ENCODE results near the gene RABGAP1L.
"Not testable (repeated sequence)": the region's sequence is repeated elsewhere in the genome, so short reads cannot be mapped to it uniquely, and the experiment has no call there.

The RABGAP1L gene

DNA sequence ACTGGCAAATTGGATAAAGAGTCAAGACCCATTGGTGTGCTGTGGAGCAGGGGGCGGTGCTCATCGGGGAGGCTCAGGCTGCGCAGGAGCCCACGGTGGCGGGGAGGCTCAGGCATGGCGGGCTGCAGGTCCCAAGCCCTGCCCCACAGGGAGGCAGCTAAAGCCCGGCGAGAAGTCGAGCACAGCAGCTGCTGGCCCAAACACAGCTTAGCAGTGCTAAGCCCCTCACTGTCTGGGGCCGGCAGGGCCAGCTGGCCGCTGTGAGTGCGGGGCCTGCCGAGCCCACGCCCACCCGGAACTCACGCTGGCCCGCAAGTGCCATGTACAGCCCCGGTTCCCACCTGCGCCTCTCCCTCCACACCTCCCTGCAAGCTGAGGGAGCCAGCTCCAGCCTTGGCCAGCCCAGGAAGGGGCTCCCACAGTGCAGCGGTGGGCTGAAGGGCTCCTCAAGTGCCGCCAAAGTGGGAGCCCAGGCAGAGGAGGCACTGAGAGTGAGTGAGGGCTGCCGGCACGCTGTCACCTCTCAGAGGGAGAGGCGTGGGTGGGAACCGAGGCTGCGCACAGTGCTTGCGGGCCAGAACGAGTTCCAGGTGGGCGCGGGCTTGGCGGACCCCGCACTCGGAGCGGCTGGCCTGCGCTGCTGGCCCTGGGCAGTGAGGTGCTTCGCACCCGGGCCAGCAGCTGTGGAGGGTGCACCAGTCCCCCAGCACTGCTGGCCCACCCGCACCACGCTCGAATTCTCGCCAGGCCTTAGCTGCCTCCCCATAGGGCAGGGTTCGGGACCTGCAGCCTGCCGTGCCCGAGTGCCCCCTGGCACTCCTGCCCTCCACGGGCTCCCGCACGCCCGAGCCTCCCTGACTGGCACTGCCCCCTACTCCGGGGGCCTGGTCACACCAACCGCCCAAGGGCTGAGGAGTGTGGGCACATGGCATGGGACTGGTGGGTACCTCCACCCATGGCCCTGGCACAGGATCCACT lies 551.8 kb downstream of the RABGAP1L start:
- no peak overlapping the region for H4K8ac ChIP-seq (ENCODE audit: low read depth, low read length)

GRCh38 chr1:174711848-174712247 lies 552.5 kb downstream of the RABGAP1L start:
- not testable (repeated sequence) for H3K27me3 ChIP-seq (ENCODE audit: control insufficient read depth in 3 of 3, insufficient read depth in 3 of 3, low read depth in 1 of 3, low read length in 3 of 3); H2BK5ac ChIP-seq (ENCODE audit: low read length); DNase-seq (ENCODE audit: low spot score); H2AFZ ChIP-seq (ENCODE audit: low read length); H2AK5ac ChIP-seq (ENCODE audit: low read depth, low read length); H3K79me1 ChIP-seq (ENCODE audit: low read depth, low read length); H3K4me3 ChIP-seq (ENCODE audit: low read length in 2 of 2); H4K8ac ChIP-seq (ENCODE audit: low read depth, low read length); H2BK12ac ChIP-seq (ENCODE audit: low read length); H3K18ac ChIP-seq (ENCODE audit: low read length); H3K36me3 ChIP-seq (replicated peaks in 1 of 2; ENCODE audit: control insufficient read depth in 2 of 2, insufficient read depth in 2 of 2, low read length in 2 of 2); H2BK15ac ChIP-seq (ENCODE audit: low read length); H3K9me3 ChIP-seq (replicated peaks in 1 of 2; ENCODE audit: control insufficient read depth in 2 of 2, insufficient read depth in 1 of 2, low read depth in 1 of 2, low read length in 2 of 2); H3K4ac ChIP-seq (ENCODE audit: low read length); H3K23ac ChIP-seq (ENCODE audit: low read depth, low read length, poor library complexity); H3K4me2 ChIP-seq (ENCODE audit: insufficient read depth, low read length, poor library complexity, severe bottlenecking); H3K14ac ChIP-seq (ENCODE audit: low read length); H3K27ac ChIP-seq (replicated peaks; ENCODE audit: low read length); H2BK120ac ChIP-seq (ENCODE audit: low read depth, low read length); H4K91ac ChIP-seq (ENCODE audit: low read depth, low read length, poor library complexity); H3K9ac ChIP-seq (ENCODE audit: low read depth, low read length, poor library complexity); H3K4me1 ChIP-seq (ENCODE audit: control insufficient read depth in 2 of 2, insufficient read depth in 1 of 2, low read depth in 1 of 2, low read length in 2 of 2)
- WGBS, 2 donors (ENCODE audit: extremely low coverage in 2 of 2, insufficient read length in 2 of 2, insufficient replicate concordance in 1 of 2): no CpG with 5 or more reads among the region's 8 CpGs

More for the DNA sequence above, 551.8 kb downstream of the RABGAP1L start:
- no peak overlapping the region for H2BK120ac ChIP-seq (ENCODE audit: low read depth, low read length)
- H2BK5ac ChIP-seq (ENCODE audit: low read length): no peak overlapping the region
- H2AK5ac ChIP-seq (ENCODE audit: low read depth, low read length): no peak overlapping the region
- no peak for DNase-seq (ENCODE audit: low spot score)
- no peak overlapping the region for H3K9ac ChIP-seq (ENCODE audit: low read depth, low read length, poor library complexity)
- no peaks in the 10 kb centered on the region for H3K36me3 ChIP-seq (replicated peaks in 1 of 2; ENCODE audit: control insufficient read depth in 2 of 2, insufficient read depth in 2 of 2, low read length in 2 of 2)
- H3K27ac ChIP-seq (replicated peaks; ENCODE audit: low read length): no peak overlapping the region
- no peaks in the 10 kb centered on the region for H3K9me3 ChIP-seq (replicated peaks in 1 of 2; ENCODE audit: control insufficient read depth in 2 of 2, insufficient read depth in 1 of 2, low read depth in 1 of 2, low read length in 2 of 2)
- H3K23ac ChIP-seq (ENCODE audit: low read depth, low read length, poor library complexity): no peak overlapping the region
- no peak overlapping the region for H2BK15ac ChIP-seq (ENCODE audit: low read length)
- H3K14ac ChIP-seq (ENCODE audit: low read length): no peak overlapping the region
- H4K91ac ChIP-seq (ENCODE audit: low read depth, low read length, poor library complexity): no peak overlapping the region
- peaks cover 2% of the 10 kb centered on the region for H3K79me1 ChIP-seq (ENCODE audit: low read depth, low read length)
- no peak overlapping the region for H2AFZ ChIP-seq (ENCODE audit: low read length)
- H3K18ac ChIP-seq (ENCODE audit: low read length): no peak overlapping the region
- no peak overlapping the region for H3K4me2 ChIP-seq (ENCODE audit: insufficient read depth, low read length, poor library complexity, severe bottlenecking)
- H3K4me3 ChIP-seq (ENCODE audit: low read length in 2 of 2): no peak overlapping the region
- H3K4me1 ChIP-seq (ENCODE audit: control insufficient read depth in 2 of 2, insufficient read depth in 1 of 2, low read depth in 1 of 2, low read length in 2 of 2): no peaks in the 10 kb centered on the region
- no CpG with 5 or more reads among the region's 50 CpGs for WGBS, 2 donors (ENCODE audit: extremely low coverage in 2 of 2, insufficient read length in 2 of 2, insufficient replicate concordance in 1 of 2)
- H2BK12ac ChIP-seq (ENCODE audit: low read length): no peak overlapping the region
- H3K27me3 ChIP-seq (ENCODE audit: control insufficient read depth in 3 of 3, insufficient read depth in 3 of 3, low read depth in 1 of 3, low read length in 3 of 3): no peaks in the 10 kb centered on the region
- H3K4ac ChIP-seq (ENCODE audit: low read length): no peak overlapping the region

GRCh38 chr1:174712541-174712940 lies 553.2 kb downstream of the RABGAP1L start:
- Histone ChIP-seq H3K23ac (ENCODE audit: low read depth, low read length, poor library complexity) (no peak overlapping the region), H3K79me1 (ENCODE audit: low read depth, low read length) (peaks cover 2% of the 10 kb centered on the region), H3K4me1 (ENCODE audit: control insufficient read depth in 2 of 2, insufficient read depth in 1 of 2, low read depth in 1 of 2, low read length in 2 of 2) (no peaks in the 10 kb centered on the region), H2AK5ac (ENCODE audit: low read depth, low read length) (no peak overlapping the region), H3K36me3 (replicated peaks in 1 of 2; ENCODE audit: control insufficient read depth in 2 of 2, insufficient read depth in 2 of 2, low read length in 2 of 2) (no peaks in the 10 kb centered on the region), H3K18ac (ENCODE audit: low read length) (no peak overlapping the region), H3K9me3 (replicated peaks in 1 of 2; ENCODE audit: control insufficient read depth in 2 of 2, insufficient read depth in 1 of 2, low read depth in 1 of 2, low read length in 2 of 2) (no peaks in the 10 kb centered on the region), H2BK120ac (ENCODE audit: low read depth, low read length) (no peak overlapping the region), H3K14ac (ENCODE audit: low read length) (no peak overlapping the region), H3K4ac (ENCODE audit: low read length) (no peak overlapping the region), H2BK12ac (ENCODE audit: low read length) (no peak overlapping the region), H3K9ac (ENCODE audit: low read depth, low read length, poor library complexity) (no peak overlapping the region), H2AFZ (ENCODE audit: low read length) (no peak overlapping the region), H3K27ac (replicated peaks; ENCODE audit: low read length) (no peak overlapping the region), H4K8ac (ENCODE audit: low read depth, low read length) (no peak overlapping the region), H3K27me3 (ENCODE audit: control insufficient read depth in 3 of 3, insufficient read depth in 3 of 3, low read depth in 1 of 3, low read length in 3 of 3) (no peaks in the 10 kb centered on the region), H3K4me3 (ENCODE audit: low read length in 2 of 2) (no peak overlapping the region), H2BK5ac (ENCODE audit: low read length) (no peak overlapping the region), H4K91ac (ENCODE audit: low read depth, low read length, poor library complexity) (no peak overlapping the region), H2BK15ac (ENCODE audit: low read length) (no peak overlapping the region), H3K4me2 (ENCODE audit: insufficient read depth, low read length, poor library complexity, severe bottlenecking) (no peak overlapping the region)
- WGBS, 2 donors (ENCODE audit: extremely low coverage in 2 of 2, insufficient read length in 2 of 2, insufficient replicate concordance in 1 of 2): no CpG with 5 or more reads among the region's 8 CpGs
- DNase-seq (ENCODE audit: low spot score): no peak

GRCh38 chr1:174713796-174714195 lies 554.5 kb downstream of the RABGAP1L start:
- no peak overlapping the region for H3K9ac ChIP-seq (ENCODE audit: low read depth, low read length, poor library complexity)
- H4K8ac ChIP-seq (ENCODE audit: low read depth, low read length): no peak overlapping the region
- no peak overlapping the region for H3K4me3 ChIP-seq (ENCODE audit: low read length in 2 of 2)
- WGBS, 2 donors (ENCODE audit: extremely low coverage in 2 of 2, insufficient read length in 2 of 2, insufficient replicate concordance in 1 of 2): no CpG with 5 or more reads among the region's 1 CpG
- H3K14ac ChIP-seq (ENCODE audit: low read length): no peak overlapping the region
- H2BK12ac ChIP-seq (ENCODE audit: low read length): no peak overlapping the region
- H2BK5ac ChIP-seq (ENCODE audit: low read length): no peak overlapping the region
- H3K4ac ChIP-seq (ENCODE audit: low read length): no peak overlapping the region
- no peak overlapping the region for H2AK5ac ChIP-seq (ENCODE audit: low read depth, low read length)
- no peak overlapping the region for H3K4me2 ChIP-seq (ENCODE audit: insufficient read depth, low read length, poor library complexity, severe bottlenecking)
- H3K4me1 ChIP-seq (ENCODE audit: control insufficient read depth in 2 of 2, insufficient read depth in 1 of 2, low read depth in 1 of 2, low read length in 2 of 2): no peaks in the 10 kb centered on the region
- H2BK15ac ChIP-seq (ENCODE audit: low read length): no peak overlapping the region
- H3K9me3 ChIP-seq (replicated peaks in 1 of 2; ENCODE audit: control insufficient read depth in 2 of 2, insufficient read depth in 1 of 2, low read depth in 1 of 2, low read length in 2 of 2): no peaks in the 10 kb centered on the region
- no peaks in the 10 kb centered on the region for H3K36me3 ChIP-seq (replicated peaks in 1 of 2; ENCODE audit: control insufficient read depth in 2 of 2, insufficient read depth in 2 of 2, low read length in 2 of 2)
- H3K27me3 ChIP-seq (ENCODE audit: control insufficient read depth in 3 of 3, insufficient read depth in 3 of 3, low read depth in 1 of 3, low read length in 3 of 3): no peaks in the 10 kb centered on the region
- H3K18ac ChIP-seq (ENCODE audit: low read length): no peak overlapping the region
- no peak overlapping the region for H2AFZ ChIP-seq (ENCODE audit: low read length)
- no peak overlapping the region for H3K23ac ChIP-seq (ENCODE audit: low read depth, low read length, poor library complexity)
- H4K91ac ChIP-seq (ENCODE audit: low read depth, low read length, poor library complexity): no peak overlapping the region
- H2BK120ac ChIP-seq (ENCODE audit: low read depth, low read length): no peak overlapping the region
- no peak overlapping the region for H3K27ac ChIP-seq (replicated peaks; ENCODE audit: low read length)
- peaks cover 2% of the 10 kb centered on the region for H3K79me1 ChIP-seq (ENCODE audit: low read depth, low read length)
- no peak for DNase-seq (ENCODE audit: low spot score)

Measured in neuronal stem cell (in vitro differentiated cells).